GM18502 (cell line): Measurements from ENCODE around the gene IFITM2.

Source experiments
- ATAC-seq: cut with Tn5 transposase; IDR thresholded peaks from one replicate; pipeline ENCODE4 v1.9.1; 2021; ENCODE audit warnings: mild to moderate bottlenecking; ENCODE audit not compliant: unreplicated experiment, poor library complexity

IFITM2 gene

GRCh38 chr11:291281-292210 lies 16.1 kb upstream of the IFITM2 start:
- ATAC-seq: no peak

GRCh38 chr11:292211-293121 lies 15.2 kb upstream of the IFITM2 start:
- ATAC-seq: no peak

GRCh38 chr11:293271-293851 lies 14.3 kb upstream of the IFITM2 start:
- no peak for ATAC-seq

GRCh38 chr11:293852-294661 lies 13.6 kb upstream of the IFITM2 start:
- no peak for ATAC-seq

GRCh38 chr11:294780-295179 lies 12.8 kb upstream of the IFITM2 start:
- no peak for ATAC-seq

GRCh38 chr11:295351-296170 lies 12.1 kb upstream of the IFITM2 start:
- ATAC-seq: no peak

- ATAC-seq: no peak
These were observed 11.2 kb upstream of the IFITM2 start for GRCh38 chr11:296171-297050.

- ATAC-seq: no peak
These were observed 10.5 kb upstream of the IFITM2 start for GRCh38 chr11:297051-297585.

GRCh38 chr11:297586-298405 lies 9.8 kb upstream of the IFITM2 start:
- ATAC-seq: no peak

GRCh38 chr11:298406-299065 lies 9.1 kb upstream of the IFITM2 start:
- ATAC-seq: no peak

GRCh38 chr11:299081-299891 lies 8.3 kb upstream of the IFITM2 start, which contains the start of gene IFITM5:
IFITM5 (minus strand) TSS chr11:299526; CDS start chr11:299490, 36 bp downstream.
- ATAC-seq: no peak

GRCh38 chr11:299951-300735 lies 7.5 kb upstream of the IFITM2 start:
- no peak for ATAC-seq

- ATAC-seq: no peak
These were observed 4.3 kb upstream of the IFITM2 start for GRCh38 chr11:303363-303762.

GRCh38 chr11:304061-304506 lies 3.5 kb upstream of the IFITM2 start:
- no peak for ATAC-seq
